SK-N-SH treated with all-trans-retinoic acid at 6 μM for 48 hours (cell line): ENCODE results near the gene RHAG.

Source experiments
- ARNTL ChIP-seq: fragments of 450-650 bp; formaldehyde crosslinking; IDR thresholded peaks from 2 replicates; pipeline ENCODE4 v1.5.0; 2020; ENCODE audit warnings: low read depth, mild to moderate bottlenecking, moderate library complexity, borderline replicate concordance
- CSDC2 ChIP-seq: fragments of 250-450 bp; sonication (Bioruptor Pico); IDR thresholded peaks from 2 replicates; pipeline ENCODE4 v1.5.0; 2020; ENCODE audit warnings: mild to moderate bottlenecking, moderate library complexity
- ESRRG ChIP-seq: fragments of 250-450 bp; sonication (Bioruptor Pico); IDR thresholded peaks from 2 replicates; pipeline ENCODE4 v1.6.1; 2021; ENCODE audit warnings: mild to moderate bottlenecking
- ISL1 ChIP-seq: fragments of 250-450 bp; sonication (Bioruptor Pico); IDR thresholded peaks from 2 replicates; pipeline ENCODE4 v2.1.2; 2022; ENCODE audit warnings: mild to moderate bottlenecking, moderate library complexity
- PPARA ChIP-seq: fragments of 250-450 bp; sonication (Bioruptor Pico); IDR thresholded peaks from 2 replicates; pipeline ENCODE4 v1.5.0; 2020; ENCODE audit warnings: mild to moderate bottlenecking, borderline replicate concordance
- TF ChIP-seq, protein P1 (sequence below): fragments of 250-450 bp; sonication (Bioruptor Pico); IDR thresholded peaks from 2 replicates; pipeline ENCODE4 v1.8.0; 2020; ENCODE audit warnings: mild to moderate bottlenecking, moderate library complexity, borderline replicate concordance
- TF ChIP-seq, protein P2 (sequence below): fragments of 250-450 bp; sonication (Bioruptor Pico); IDR thresholded peaks from 2 replicates; pipeline ENCODE4 v1.8.0; 2021; ENCODE audit warnings: low read depth, mild to moderate bottlenecking, moderate library complexity, borderline replicate concordance

DNA sequence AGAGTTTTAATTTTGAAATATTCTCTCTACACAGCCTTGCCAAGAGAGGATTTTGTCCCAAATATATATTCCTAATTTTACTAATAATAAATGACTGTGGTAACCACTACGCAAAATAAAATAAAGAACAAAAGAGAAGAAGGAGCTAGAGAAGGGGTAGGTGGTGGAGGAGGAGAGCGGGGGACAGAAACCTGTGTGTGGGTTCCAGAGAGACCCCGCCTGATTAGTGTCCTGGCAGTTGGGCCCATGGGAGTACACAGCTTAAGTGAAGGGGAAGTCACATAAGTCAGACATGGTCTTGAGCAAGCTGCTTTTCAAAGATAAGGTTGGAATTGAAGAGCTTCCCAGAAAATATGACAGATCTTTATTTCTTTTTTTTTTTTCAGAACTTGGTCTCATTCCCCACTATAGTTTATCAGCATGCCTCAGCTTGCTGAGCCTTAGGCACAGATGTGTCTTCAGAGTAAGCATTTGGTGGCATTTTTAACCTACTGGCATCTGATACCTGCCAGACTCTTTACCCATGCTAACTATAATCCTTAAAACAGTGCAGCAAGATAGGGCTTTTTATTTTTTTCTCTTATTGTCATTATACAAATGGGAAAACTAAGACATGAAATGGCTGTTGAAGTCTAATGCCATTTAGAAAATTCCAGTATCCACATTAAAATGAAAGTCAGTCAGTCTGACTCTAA, 9.6 kb upstream of the RHAG start:
- TF ChIP-seq PPARA (CRISPR knock-in tag) (no peak), ESRRG (CRISPR knock-in tag) (no peak), ARNTL (CRISPR knock-in tag) (no peak), CSDC2 (CRISPR knock-in tag) (no peak), ISL1 (CRISPR knock-in tag) (no peak)
- TF ChIP-seq, protein P1, sequence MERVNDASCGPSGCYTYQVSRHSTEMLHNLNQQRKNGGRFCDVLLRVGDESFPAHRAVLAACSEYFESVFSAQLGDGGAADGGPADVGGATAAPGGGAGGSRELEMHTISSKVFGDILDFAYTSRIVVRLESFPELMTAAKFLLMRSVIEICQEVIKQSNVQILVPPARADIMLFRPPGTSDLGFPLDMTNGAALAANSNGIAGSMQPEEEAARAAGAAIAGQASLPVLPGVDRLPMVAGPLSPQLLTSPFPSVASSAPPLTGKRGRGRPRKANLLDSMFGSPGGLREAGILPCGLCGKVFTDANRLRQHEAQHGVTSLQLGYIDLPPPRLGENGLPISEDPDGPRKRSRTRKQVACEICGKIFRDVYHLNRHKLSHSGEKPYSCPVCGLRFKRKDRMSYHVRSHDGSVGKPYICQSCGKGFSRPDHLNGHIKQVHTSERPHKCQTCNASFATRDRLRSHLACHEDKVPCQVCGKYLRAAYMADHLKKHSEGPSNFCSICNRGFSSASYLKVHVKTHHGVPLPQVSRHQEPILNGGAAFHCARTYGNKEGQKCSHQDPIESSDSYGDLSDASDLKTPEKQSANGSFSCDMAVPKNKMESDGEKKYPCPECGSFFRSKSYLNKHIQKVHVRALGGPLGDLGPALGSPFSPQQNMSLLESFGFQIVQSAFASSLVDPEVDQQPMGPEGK (CRISPR knock-in tag) = no peak
- TF ChIP-seq, protein P2, sequence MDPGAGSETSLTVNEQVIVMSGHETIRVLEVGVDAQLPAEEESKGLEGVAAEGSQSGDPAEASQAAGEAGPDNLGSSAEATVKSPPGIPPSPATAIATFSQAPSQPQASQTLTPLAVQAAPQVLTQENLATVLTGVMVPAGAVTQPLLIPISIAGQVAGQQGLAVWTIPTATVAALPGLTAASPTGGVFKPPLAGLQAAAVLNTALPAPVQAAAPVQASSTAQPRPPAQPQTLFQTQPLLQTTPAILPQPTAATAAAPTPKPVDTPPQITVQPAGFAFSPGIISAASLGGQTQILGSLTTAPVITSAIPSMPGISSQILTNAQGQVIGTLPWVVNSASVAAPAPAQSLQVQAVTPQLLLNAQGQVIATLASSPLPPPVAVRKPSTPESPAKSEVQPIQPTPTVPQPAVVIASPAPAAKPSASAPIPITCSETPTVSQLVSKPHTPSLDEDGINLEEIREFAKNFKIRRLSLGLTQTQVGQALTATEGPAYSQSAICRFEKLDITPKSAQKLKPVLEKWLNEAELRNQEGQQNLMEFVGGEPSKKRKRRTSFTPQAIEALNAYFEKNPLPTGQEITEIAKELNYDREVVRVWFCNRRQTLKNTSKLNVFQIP (CRISPR knock-in tag) = no peak
